Measurements from ENCODE around the gene DDX39B.
"Not testable (repeated sequence)": the region's sequence is repeated elsewhere in the genome, so short reads cannot be mapped to it uniquely, and the experiment has no call there.

The DDX39B gene

GRCh38 chr6:31489086-31489485 is 52.7 kb downstream of the DDX39B start:
- no peak for TF ChIP-seq CTCF (IDR thresholded peaks at IDR 0.05; ENCODE audit: control insufficient read depth, extremely low read depth, insufficient read depth)
- DNase-seq (ENCODE audit: low read depth): no peak
- no peak overlapping the region for H3K4me3 ChIP-seq (ENCODE audit: low read depth, low read length)

- not testable (repeated sequence) for H3K4me3 ChIP-seq (ENCODE audit: low read depth, low read length); DNase-seq (ENCODE audit: low read depth)
Measured at GRCh38 chr6:31487674-31488073, 54.1 kb downstream of the DDX39B start.

GRCh38 chr6:31486065-31486837 is 55.6 kb downstream of the DDX39B start:
- H3K4me3 ChIP-seq (ENCODE audit: low read depth, low read length); DNase-seq (ENCODE audit: low read depth): not testable (repeated sequence)

- H3K4me3 ChIP-seq (ENCODE audit: low read depth, low read length): no peak overlapping the region
- TF ChIP-seq CTCF (IDR thresholded peaks at IDR 0.05; ENCODE audit: control insufficient read depth, extremely low read depth, insufficient read depth): no peak
- no peak for DNase-seq (ENCODE audit: low read depth)
Measured at GRCh38 chr6:31485055-31485454, 56.7 kb downstream of the DDX39B start.

- DNase-seq (ENCODE audit: low read depth): no peak
- no peak for TF ChIP-seq CTCF (IDR thresholded peaks at IDR 0.05; ENCODE audit: control insufficient read depth, extremely low read depth, insufficient read depth)
- no peak overlapping the region for H3K4me3 ChIP-seq (ENCODE audit: low read depth, low read length)
Measured at GRCh38 chr6:31483392-31483791, 58.4 kb downstream of the DDX39B start.

GRCh38 chr6:31480574-31480973 is 61.2 kb downstream of the DDX39B start:
- H3K4me3 ChIP-seq (ENCODE audit: low read depth, low read length): no peak overlapping the region
- DNase-seq (ENCODE audit: low read depth): no peak
- no peak for TF ChIP-seq CTCF (IDR thresholded peaks at IDR 0.05; ENCODE audit: control insufficient read depth, extremely low read depth, insufficient read depth)

Measured in LNCaP clone FGC (cell line).